GM21717 (cell line): Measurements from ENCODE around the gene TECTA.
"Not testable (repeated sequence)": the region's sequence is repeated elsewhere in the genome, so short reads cannot be mapped to it uniquely, and the experiment has no call there.

Experiments
- ATAC-seq: cut with Tn5 transposase; IDR thresholded peaks from one replicate; pipeline ENCODE4 v1.9.1; 2021; ENCODE audit warnings: mild to moderate bottlenecking, moderate library complexity; ENCODE audit not compliant: unreplicated experiment

Gene TECTA

DNA sequence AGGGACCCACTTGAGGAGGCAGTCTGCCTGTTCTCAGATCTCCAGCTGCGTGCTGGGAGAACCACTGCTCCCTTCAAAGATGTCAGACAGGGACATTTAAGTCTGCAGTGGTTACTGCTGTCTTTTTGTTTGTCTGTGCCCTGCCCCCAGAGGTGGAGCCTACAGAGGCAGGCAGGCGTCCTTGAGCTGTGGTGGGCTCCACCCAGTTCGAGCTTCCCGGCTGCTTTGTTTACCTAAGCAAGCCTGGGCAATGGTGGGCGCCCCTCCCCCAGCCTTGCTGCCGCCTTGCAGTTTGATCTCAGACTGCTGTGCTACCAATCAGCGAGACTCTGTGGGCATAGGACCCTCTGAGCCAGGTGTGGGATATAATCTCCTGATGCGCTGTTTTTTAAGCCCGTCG lies 76.6 kb downstream of the TECTA start:
- not testable (repeated sequence) for ATAC-seq

DNA sequence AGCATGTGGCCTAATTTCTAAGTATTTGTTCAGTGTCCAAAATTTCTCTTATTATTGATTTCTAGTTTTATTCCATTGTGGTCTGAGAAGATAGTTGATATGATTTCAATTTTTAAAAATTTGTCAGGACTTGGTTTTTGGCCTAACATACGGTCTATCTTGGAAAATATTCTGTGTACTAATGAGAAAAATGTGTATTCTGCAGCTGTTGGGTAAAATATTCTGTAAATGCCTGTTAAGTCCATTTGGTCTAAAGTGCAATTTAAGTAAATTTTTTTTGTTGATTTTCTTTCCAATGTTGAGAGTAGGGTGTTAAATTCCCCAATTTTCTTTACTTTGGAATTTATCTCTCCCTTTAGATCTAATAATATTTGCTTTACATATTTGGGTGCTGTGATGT lies 78.3 kb downstream of the TECTA start:
- no peak for ATAC-seq

DNA sequence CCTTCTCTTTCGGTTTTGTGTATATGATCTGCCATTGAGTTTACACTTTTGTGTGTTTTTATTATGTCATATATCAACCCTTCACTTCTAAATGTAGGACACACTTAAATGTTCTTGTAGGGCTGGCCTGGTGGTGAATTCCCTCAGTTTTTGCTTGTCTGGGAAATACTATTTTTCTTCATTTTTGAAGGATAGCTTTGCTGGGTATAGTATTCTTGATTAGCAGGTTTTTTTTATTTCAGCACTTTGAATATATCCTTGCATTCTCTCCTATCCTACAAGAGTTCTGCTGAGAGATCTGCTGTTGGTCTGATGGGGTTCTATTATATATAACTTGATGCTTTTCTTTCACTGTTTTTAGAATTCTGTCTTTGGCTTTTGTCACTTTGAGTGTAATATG lies 79.1 kb downstream of the TECTA start:
- ATAC-seq = no peak

- ATAC-seq = no peak
These were observed 87.7 kb downstream of the TECTA start for GRCh38 chr11:121188776-121189175.

GRCh38 chr11:121191818-121192217 lies 90.8 kb downstream of the TECTA start:
- no peak for ATAC-seq

DNA sequence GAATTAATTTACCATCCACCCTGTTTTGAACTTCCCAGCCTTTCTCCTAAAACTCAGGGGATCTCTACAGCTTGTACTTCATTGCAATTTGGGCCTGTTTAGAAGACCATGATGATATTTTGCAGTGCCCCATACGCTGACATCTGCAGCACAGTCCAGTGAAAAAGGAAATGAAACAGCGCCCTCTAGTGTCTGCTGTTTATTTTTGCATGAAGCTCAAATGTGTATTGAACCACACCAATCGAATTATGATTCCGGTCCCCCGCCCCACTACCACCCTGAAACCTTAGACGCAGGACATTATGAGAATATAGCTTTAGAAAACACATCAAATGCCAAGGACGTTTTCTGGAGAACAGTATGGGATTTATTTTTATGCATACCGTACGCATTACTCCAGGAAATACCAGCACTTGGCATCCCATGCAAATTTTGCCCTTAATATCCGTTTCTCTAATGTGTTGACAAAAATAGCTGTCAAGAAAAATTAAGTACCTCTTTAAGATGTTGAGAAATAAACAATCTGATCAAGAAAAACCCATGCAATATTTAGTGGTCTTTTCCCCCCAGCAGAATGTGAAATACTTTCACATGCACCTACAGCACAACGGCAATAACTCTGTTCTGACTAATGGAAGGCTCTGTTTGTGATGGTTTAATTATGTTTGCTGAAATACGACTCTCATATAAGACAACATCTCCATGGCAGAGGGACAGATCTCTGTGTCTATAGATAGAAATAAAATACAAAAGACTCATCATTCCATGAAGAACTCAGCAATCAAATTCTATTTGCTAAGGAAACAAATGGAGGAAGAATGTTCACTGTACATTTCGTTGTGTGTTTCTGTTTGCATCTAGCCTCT lies 93.9 kb downstream of the TECTA start:
- ATAC-seq = no peak

DNA sequence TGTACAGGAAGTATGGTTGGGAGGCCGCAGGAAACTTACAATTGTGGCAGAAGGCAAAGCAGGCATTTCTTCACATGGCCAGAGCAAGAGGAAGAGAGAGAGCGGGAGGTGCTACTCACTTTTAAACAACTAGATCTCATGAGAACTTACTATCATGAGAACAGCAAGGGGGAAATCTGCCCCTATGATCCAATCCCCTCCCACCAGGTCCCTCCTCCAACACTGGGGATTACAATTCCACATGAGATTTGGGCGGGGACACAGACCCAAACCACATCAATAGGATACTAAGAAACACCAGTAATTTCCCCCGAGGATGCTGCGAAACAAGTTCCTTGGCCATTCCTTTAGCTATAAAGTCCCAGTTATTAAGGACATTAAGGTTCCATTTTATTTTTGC lies 97.4 kb downstream of the TECTA start:
- no peak for ATAC-seq

DNA sequence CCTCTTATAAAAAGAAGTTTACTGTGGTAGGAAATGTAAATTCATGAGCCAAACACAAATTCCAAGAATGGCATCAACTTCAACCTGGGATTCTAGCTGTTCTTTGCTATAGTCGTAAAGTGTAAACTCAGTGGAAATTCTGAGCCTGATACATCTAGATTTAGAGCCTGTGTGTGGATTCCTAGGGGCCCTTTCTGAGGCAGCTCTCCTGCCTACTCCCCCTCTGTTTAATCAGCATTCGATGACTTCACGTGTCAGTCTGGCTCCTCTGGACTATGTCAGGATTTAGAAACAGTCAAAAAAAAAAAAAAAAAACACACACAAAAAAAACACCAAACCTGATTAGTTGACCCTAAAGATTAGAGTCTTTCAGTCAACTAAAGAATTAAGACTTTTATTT lies 98.5 kb downstream of the TECTA start:
- no peak for ATAC-seq

- no peak for ATAC-seq
These were observed 105.8 kb downstream of the TECTA start for GRCh38 chr11:121206810-121207209.

- ATAC-seq = peak; percentile 60
These were observed 106.6 kb downstream of the TECTA start for GRCh38 chr11:121207485-121208115.

DNA sequence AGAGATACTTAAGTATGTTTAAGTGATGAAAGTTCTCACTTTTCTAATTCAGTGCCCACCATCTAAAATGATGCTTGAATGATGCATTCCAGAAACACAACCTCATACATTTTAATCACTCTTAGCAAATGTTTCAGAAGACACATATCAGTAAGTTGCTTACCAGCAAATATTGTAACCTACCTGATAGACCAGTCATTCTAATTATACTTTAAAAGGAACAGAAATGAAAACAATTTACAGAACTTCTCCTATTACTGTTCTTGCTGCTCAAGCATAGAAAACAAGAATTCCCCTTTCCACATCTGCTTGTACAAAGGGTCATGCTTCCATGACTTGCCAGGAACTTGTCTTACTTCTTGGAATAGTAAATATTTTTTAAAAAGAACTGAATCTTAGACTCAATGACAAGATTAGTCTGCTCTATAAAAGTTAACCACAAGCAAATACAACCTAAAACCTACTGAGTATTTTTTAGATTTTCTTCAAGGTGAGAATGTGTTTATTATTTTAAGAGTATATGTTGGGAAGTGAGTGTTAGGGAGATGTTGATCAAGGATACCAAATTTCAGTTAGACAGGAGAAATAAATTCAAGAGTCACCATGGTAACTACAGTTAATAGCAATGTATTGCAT lies 109.5 kb downstream of the TECTA start:
- ATAC-seq = no peak

GRCh38 chr11:121211626-121212025 lies 110.6 kb downstream of the TECTA start:
- no peak for ATAC-seq

DNA sequence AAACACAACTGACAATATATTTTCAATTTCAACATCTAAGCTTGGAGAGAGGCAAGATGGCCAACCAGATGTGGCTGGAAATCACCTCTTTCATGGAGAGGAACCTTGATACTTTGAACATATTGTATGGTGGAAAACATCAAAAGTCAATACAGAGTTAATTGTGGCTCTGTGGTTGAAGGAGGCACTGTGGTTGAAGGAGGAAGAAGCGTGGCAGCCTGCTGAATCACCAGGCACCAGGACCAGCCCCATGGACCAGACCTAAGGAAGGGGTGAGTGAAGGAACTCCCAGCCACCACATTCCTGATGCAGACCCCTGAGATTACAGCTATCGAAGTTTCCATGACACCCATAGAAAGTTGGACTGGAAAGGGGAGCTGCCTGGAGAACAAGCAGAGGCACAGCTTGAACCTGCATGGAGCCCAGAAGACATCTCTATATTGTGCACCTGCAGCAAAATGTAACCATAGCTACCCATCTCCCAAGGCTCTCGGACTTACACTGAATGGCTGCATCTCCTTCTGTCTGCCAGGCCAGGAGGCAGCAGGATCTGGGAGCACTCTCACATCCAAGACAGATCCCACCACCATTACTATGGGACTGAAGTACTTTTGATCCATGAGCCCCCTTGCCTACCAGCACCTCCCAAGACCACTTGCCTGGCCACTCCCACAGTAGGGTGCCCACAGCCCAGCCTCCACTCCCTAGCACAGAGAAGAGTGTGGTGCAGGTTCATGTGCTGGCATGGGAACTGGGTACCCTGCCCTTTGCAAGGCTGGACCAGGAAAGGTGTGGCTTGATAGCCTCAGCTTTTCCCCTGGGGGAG lies 111.7 kb downstream of the TECTA start:
- no peak for ATAC-seq

- no peak for ATAC-seq
These were observed 112.4 kb downstream of the TECTA start for GRCh38 chr11:121213362-121213893.

- ATAC-seq = no peak
These were observed 113.8 kb downstream of the TECTA start for GRCh38 chr11:121214861-121215260.

DNA sequence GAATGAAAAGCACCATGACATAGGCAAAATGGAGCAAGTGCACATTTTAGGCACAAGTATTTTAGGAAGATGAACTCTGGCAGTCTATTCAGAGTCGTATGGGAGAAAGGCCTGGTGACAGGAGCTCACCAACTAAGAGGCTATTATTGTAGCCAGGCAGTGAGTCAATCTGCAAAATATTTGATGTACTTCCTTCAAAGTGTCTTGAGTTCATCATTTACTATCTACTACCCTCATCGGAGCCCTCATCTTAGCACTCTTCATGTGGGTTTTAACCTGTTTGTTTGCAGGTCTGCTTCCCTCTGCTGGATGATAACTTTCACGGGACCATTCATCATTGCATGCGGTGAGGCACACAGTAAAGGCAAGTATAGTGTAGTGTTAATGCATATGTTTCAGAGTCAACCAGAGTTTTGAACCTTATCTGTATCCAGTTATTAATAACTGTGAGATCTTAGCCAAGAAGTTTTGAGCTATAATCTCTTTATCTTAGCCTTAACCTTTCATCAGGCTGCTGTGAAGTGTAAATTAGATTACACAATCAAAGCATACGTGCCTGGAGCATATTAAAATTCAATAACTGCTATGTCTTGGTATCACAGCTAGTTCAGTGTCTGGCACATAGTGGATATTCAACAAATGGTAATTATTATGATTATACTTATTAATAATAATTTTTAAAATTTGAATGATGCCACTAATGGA lies 120.6 kb downstream of the TECTA start:
- no peak for ATAC-seq

DNA sequence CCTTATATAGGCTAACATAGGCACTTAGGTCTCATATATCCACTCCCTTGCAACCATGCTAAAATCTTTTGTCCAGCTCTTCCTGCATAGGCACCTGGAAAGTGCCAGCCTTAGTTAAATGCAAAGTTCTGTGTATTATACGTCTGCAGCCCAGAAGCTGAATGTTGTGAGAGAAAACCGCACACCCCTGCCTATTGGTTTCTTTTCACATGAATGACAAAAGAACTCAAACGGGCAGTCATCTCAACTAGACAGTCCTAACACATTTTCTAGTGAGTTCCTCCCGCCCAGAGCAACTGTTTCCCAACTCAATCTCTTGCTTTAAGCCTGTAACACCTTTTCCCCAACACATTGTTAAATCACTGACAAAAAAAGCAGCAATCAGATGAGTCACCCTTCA lies 122.1 kb downstream of the TECTA start:
- ATAC-seq = no peak

GRCh38 chr11:121225382-121225781 lies 124.3 kb downstream of the TECTA start:
- no peak for ATAC-seq

DNA sequence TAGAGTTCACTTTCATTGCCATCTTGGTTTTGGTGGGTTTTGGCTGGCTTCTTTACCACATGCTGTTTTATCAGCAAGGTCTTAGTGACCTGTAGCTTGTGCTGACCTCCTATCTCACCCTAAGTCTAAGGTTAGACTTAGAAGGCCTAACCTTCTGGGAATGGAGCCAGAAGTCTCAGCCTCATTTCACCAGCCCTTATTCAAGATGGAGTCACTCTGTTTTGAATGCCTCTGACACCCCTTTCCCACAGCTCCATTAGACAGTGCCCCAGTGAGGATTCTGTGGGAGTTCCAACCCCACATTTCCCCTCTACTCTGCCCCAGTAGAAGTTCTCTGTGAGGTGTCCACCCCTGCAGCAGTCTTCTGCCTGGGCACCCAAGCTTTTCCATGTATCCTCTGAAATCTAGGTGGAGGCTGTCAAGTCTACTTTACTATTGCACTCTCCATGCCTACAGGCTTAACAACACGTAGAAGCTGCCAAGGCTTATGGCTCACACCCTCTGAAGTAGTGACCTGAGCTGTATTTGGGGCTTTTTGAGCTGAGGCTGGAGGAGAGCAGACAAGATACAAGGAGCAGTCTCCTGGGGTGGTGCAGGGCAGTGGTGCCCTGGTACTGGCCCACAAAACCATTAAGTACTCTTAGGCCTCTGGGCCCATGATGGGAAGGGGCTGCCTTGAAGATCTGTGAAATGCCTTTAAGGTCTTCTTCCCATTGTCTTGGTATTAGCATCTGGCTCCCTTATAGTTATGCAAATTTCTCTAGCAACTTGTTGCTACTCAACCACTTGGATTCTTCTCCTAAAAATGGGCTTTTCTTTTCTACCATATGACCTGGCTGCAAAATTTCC lies 125.6 kb downstream of the TECTA start:
- no peak for ATAC-seq
